Endothelial cell of umbilical vein (primary cell): ENCODE data around the gene RBM8A. TPM values are rescaled to one million over a fixed set of nuclear protein-coding genes. Genes with fewer than 3 reads are reported as not detected.

ENCODE experiments used
- BruUV-seq: library from RNA; stranded (reverse); fragments of 400-500 nt; replicated peaks from 2 replicates; lab custom pipeline; 2021; lab: Mats Ljungman, UMichigan
- CTCF ChIA-PET: fragments of 300-600, 350-600 bp; sonication (Branson Sonifier 250); formaldehyde crosslinking; loops from one replicate; lab custom pipeline; 2021; ENCODE audit warnings: antibody characterized with exemption, inconsistent platforms; lab: Charles Lee
- POLR2A ChIA-PET: fragments of 300-600, 350-600 bp; sonication (Branson Sonifier 250); formaldehyde crosslinking; loops from one replicate; lab custom pipeline; 2021; ENCODE audit warnings: antibody characterized with exemption, inconsistent platforms; lab: Charles Lee
- DNase-seq: peaks from one replicate; pipeline ENCODE4 v3.0.0-alpha.2; 2011; ENCODE audit warnings: low read depth, low spot score
- FAIRE-seq: peaks from 2 replicates; lab custom pipeline; 2011; peaks lifted over from hg19 to GRCh38; lab: Jason Lieb, UNC
- H2AFZ ChIP-seq: 2 replicates; pipeline ENCODE4 v1.6.0; 2012; ENCODE audit warnings: low read depth, low read length, control low read depth, inconsistent platforms
- H3K27ac ChIP-seq: 2 replicates; pipeline ENCODE4 v1.5.1; 2011; ENCODE audit warnings: low read depth, mild to moderate bottlenecking, control low read depth, low read length, moderate library complexity; ENCODE audit not compliant: insufficient read depth
- H3K27me3 ChIP-seq, 2 experiments: 2 replicates each; pipeline versions ENCODE4 v1.6.0 to v1.6.1; 2011; ENCODE audit warnings: low read length in 2 of 2, mixed read lengths in 1 of 2; ENCODE audit not compliant: control insufficient read depth in 2 of 2, insufficient read depth in 2 of 2
- H3K36me3 ChIP-seq, 2 experiments: 2 replicates in 1 of 2; 3 replicates in 1 of 2; pipeline ENCODE4 v1.5.1; 2011; ENCODE audit warnings: low read length in 2 of 2, mild to moderate bottlenecking in 1 of 2, moderate library complexity in 1 of 2; ENCODE audit not compliant: control insufficient read depth in 2 of 2, insufficient read depth in 2 of 2; ENCODE audit errors: extremely low read depth in 1 of 2
- H3K4me1 ChIP-seq: 3 replicates; pipeline ENCODE4 v1.5.1; 2011; ENCODE audit warnings: mild to moderate bottlenecking, low read length; ENCODE audit not compliant: control insufficient read depth, insufficient read depth; ENCODE audit errors: extremely low read depth
- H3K4me2 ChIP-seq: 2 replicates; pipeline ENCODE4 v1.6.1; 2011; ENCODE audit warnings: low read length, control low read depth, mixed read lengths; ENCODE audit not compliant: insufficient read depth
- H3K4me3 ChIP-seq, 3 experiments: fragments of 200-600 bp in 1 of 3; sonication (generic), shearing (Covaris generic) in 1 of 3; replicated peaks in 1 of 3; 2 replicates each; pipeline ENCODE4 v1.5.1; 2011 to 2016; ENCODE audit warnings: control low read depth in 3 of 3, low read length in 3 of 3, mild to moderate bottlenecking in 2 of 3, inconsistent platforms in 1 of 3, low read depth in 1 of 3, moderate library complexity in 1 of 3; ENCODE audit not compliant: insufficient read depth in 1 of 3
- H3K79me2 ChIP-seq: 2 replicates; pipeline ENCODE4 v1.6.0; 2012; ENCODE audit warnings: low read length, inconsistent platforms; ENCODE audit not compliant: control insufficient read depth, insufficient read depth
- H3K9ac ChIP-seq: replicated peaks from 2 replicates; pipeline ENCODE3; 2011; ENCODE audit warnings: low read length, control low read depth; ENCODE audit not compliant: insufficient read depth; ENCODE audit errors: extremely low read depth
- H3K9me1 ChIP-seq: replicated peaks from 3 replicates; pipeline ENCODE4 v1.6.0; 2011; ENCODE audit warnings: mild to moderate bottlenecking, low read length; ENCODE audit not compliant: control insufficient read depth, insufficient read depth; ENCODE audit errors: extremely low read depth
- H3K9me3 ChIP-seq: replicated peaks from 2 replicates; pipeline ENCODE4 v1.5.1; 2012; ENCODE audit warnings: low read length, inconsistent platforms; ENCODE audit not compliant: control insufficient read depth, insufficient read depth
- H4K20me1 ChIP-seq: replicated peaks from 2 replicates; pipeline ENCODE3; 2011; ENCODE audit warnings: mild to moderate bottlenecking, low read length; ENCODE audit not compliant: control insufficient read depth, insufficient read depth; ENCODE audit errors: extremely low read depth
- EZH2 ChIP-seq: IDR thresholded peaks from 2 replicates; pipeline ENCODE4 v1.6.1; 2012; ENCODE audit warnings: borderline replicate concordance, low read depth, mild to moderate bottlenecking, moderate library complexity, low read length, inconsistent platforms; ENCODE audit not compliant: severe bottlenecking
- FOS ChIP-seq: IDR thresholded peaks from 2 replicates; pipeline ENCODE4 v1.6.1; 2011; ENCODE audit warnings: mild to moderate bottlenecking, low read length, moderate library complexity, borderline replicate concordance; ENCODE audit not compliant: insufficient read depth
- GATA2 ChIP-seq: IDR thresholded peaks from 2 replicates; pipeline ENCODE4 v1.7.0; 2011; ENCODE audit warnings: low read depth, mild to moderate bottlenecking, moderate library complexity, mixed read lengths, low read length; ENCODE audit not compliant: insufficient read length, insufficient read depth
- JUN ChIP-seq: IDR thresholded peaks from 2 replicates; pipeline ENCODE4 v1.6.1; 2011; ENCODE audit warnings: borderline replicate concordance, low read depth; ENCODE audit not compliant: insufficient read length, insufficient read depth
- MAX ChIP-seq: IDR thresholded peaks from 2 replicates; pipeline ENCODE4 v1.6.1; 2011; ENCODE audit not compliant: insufficient read depth, insufficient read length
- MYC ChIP-seq: IDR thresholded peaks from one replicate; pipeline ENCODE4 v1.6.1; 2011; ENCODE audit warnings: mild to moderate bottlenecking, low read depth, low read length
- POLR2A ChIP-seq: IDR thresholded peaks from 2 replicates; pipeline ENCODE4 v1.6.1; 2012; ENCODE audit warnings: low read depth, mild to moderate bottlenecking, control low read depth, low read length
- POLR2AphosphoS5 ChIP-seq: IDR thresholded peaks from 2 replicates; pipeline ENCODE4 v1.6.1; 2012; ENCODE audit warnings: low read depth, mild to moderate bottlenecking, control low read depth, low read length, moderate library complexity; ENCODE audit not compliant: insufficient read depth
- dilution Hi-C: fragments of 300-500 bp; cut with MboI; formaldehyde crosslinking; loops from one replicate; pipeline ENCODE4 v1.15.0; 2019; ENCODE audit warnings: low sequenced_read_pairs; ENCODE audit not compliant: extremely low pct_ligation_motif_present
- intact Hi-C: fragments of 100-400 bp; cut with micrococcal nuclease; formaldehyde crosslinking; loops from one replicate; pipeline ENCODE4 v1.10.0; 2022
- polyA plus RNA-seq, 4 experiments: library from polyadenylated mRNA; depleted of rRNA in 3 of 4; stranded (reverse) in 3 of 4; unstranded in 1 of 4; fragments of >200 nt; gene quantifications; 2 replicates each; pipeline versions ENCODE4 v1.2.1 to v1.2.3, GENCODE V29; 2011 to 2012; ENCODE audit warnings: missing spikeins in 1 of 4
- total RNA-seq: library from RNA; stranded (reverse); gene quantifications from 2 replicates; pipeline ENCODE4 v1.2.3, GENCODE V29; 2021
- TF ChIP-seq, protein P1 (sequence below), 2 donors: IDR thresholded peaks; 1 replicate in 1 of 2; 2 replicates in 1 of 2; pipeline ENCODE4 v1.5.1; 2011; ENCODE audit warnings: low read length in 2 of 2, mild to moderate bottlenecking in 2 of 2, moderate library complexity in 2 of 2, control low read depth in 1 of 2, inconsistent platforms in 1 of 2, low read depth in 1 of 2; ENCODE audit not compliant: insufficient read depth in 1 of 2; ENCODE audit errors: extremely low read depth in 1 of 2

The RBM8A gene
- total and polyA plus RNA-seq, 2 donors (not counting 3 experiments of a cell fraction or from before 2014, with no cell fraction given), result 192 to 194 TPM

DNA sequence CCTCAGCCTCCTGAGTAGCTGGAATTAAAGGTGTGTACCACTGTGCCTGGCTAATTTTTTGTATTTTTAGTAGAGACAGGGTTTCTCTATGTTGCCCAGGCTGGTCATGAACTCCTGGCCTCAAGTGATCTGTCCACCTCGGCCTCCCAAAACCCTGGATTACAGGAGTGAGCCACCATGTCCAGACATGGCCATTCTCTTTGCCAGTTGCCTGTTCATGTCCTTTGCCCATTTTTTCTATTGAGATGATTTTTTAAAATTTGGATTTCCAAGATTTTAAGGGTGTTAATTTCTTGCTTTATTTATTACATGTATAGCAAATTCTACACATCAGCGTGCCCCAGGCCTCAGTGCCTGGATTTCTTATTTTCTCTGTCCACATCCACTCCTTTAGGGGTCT, 40.0 kb upstream of the RBM8A start:
- no peaks in the 10 kb centered on the region for H3K9me1 ChIP-seq
- no peak overlapping the region for H3K27ac ChIP-seq
- H3K9me3 ChIP-seq, result no peaks in the 10 kb centered on the region
- no peaks in the 10 kb centered on the region for H4K20me1 ChIP-seq
- H3K4me2 ChIP-seq, result no peak overlapping the region
- no peak overlapping the region for H2AFZ ChIP-seq
- H3K9ac ChIP-seq, result no peak overlapping the region
- BruUV-seq, result no TSS peak
- CTCF ChIA-PET, result interaction anchor here (1.0 to 1.6 kb wide), 3 partner anchors 10 to 122 kb away, joined by 3 to 4 read pairs (median 4); partner anchors contain the start of gene NUDT17
- H3K4me1 ChIP-seq, result peaks cover 18% of the 10 kb centered on the region
- no peaks in the 10 kb centered on the region for H3K27me3 ChIP-seq
- no peak for FAIRE-seq
- H3K4me3 ChIP-seq, result no peak overlapping the region
- no peak for DNase-seq
- no peaks in the 10 kb centered on the region for H3K36me3 ChIP-seq
- intact Hi-C loops, result no loop called here
- POLR2A ChIA-PET, result no interaction called here
- no peaks in the 10 kb centered on the region for H3K79me2 ChIP-seq
- TF ChIP-seq POLR2A, result no peak
- TF ChIP-seq JUN, result no peak
- no peak for TF ChIP-seq EZH2
- no peak for TF ChIP-seq FOS
- no peak for TF ChIP-seq GATA2
- dilution Hi-C loops, result no loop called here

- peaks cover 34% of the 10 kb centered on the region for H3K4me1 ChIP-seq
- no peaks in the 10 kb centered on the region for H3K9me3 ChIP-seq
- peak; percentile 50 for FAIRE-seq
- no peaks in the 10 kb centered on the region for H3K36me3 ChIP-seq
- H4K20me1 ChIP-seq, result no peaks in the 10 kb centered on the region
- intact Hi-C loops, result no loop called here
- dilution Hi-C loops, result no loop called here
- peak overlapping the region; percentile 38 to 77 (median 60) for H3K4me3 ChIP-seq
- TF ChIP-seq GATA2 (no peak), MYC (no peak), FOS (no peak), POLR2AphosphoS5 (no peak), MAX (no peak), POLR2A (no peak), JUN (no peak), EZH2 (no peak)
- TF ChIP-seq, protein P1, sequence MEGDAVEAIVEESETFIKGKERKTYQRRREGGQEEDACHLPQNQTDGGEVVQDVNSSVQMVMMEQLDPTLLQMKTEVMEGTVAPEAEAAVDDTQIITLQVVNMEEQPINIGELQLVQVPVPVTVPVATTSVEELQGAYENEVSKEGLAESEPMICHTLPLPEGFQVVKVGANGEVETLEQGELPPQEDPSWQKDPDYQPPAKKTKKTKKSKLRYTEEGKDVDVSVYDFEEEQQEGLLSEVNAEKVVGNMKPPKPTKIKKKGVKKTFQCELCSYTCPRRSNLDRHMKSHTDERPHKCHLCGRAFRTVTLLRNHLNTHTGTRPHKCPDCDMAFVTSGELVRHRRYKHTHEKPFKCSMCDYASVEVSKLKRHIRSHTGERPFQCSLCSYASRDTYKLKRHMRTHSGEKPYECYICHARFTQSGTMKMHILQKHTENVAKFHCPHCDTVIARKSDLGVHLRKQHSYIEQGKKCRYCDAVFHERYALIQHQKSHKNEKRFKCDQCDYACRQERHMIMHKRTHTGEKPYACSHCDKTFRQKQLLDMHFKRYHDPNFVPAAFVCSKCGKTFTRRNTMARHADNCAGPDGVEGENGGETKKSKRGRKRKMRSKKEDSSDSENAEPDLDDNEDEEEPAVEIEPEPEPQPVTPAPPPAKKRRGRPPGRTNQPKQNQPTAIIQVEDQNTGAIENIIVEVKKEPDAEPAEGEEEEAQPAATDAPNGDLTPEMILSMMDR (IDR thresholded peaks at IDR 0.05; ENCODE audit: extremely low read depth in 1 of 2, insufficient read depth in 1 of 2, low read depth in 1 of 2, low read length in 2 of 2), result no peak
- peak overlapping the region; percentile 81 for H2AFZ ChIP-seq
- CTCF ChIA-PET, result interaction anchor here (0.9 to 2.5 kb wide), 14 partner anchors 7 to 120 kb away, joined by 3 to 23 read pairs (median 7); partner anchors contain the start of genes LIX1L, NUDT17, PEX11B and PIAS3
- POLR2A ChIA-PET, result interaction anchor here (0.6 to 1.8 kb wide), 6 partner anchors 11 to 106 kb away, joined by 3 to 10 read pairs (median 4); partner anchors contain the start of gene PIAS3
- H3K79me2 ChIP-seq, result no peaks in the 10 kb centered on the region
- H3K9me1 ChIP-seq, result no peaks in the 10 kb centered on the region
- DNase-seq, result no peak
- H3K27me3 ChIP-seq, result no peaks in the 10 kb centered on the region
- peak overlapping the region; percentile 49 for H3K9ac ChIP-seq
- no peak overlapping the region for H3K27ac ChIP-seq
- BruUV-seq, result no TSS peak
- peak overlapping the region; percentile 82 for H3K4me2 ChIP-seq
Observed at GRCh38 chr1:145965119-145965744, 37.9 kb upstream of the RBM8A start.
